GM18505 (cell line): Measurements from ENCODE around the gene GNAT1.

ENCODE experiments used
- ATAC-seq: cut with Tn5 transposase; IDR thresholded peaks from one replicate; pipeline ENCODE4 v1.9.1; 2021; ENCODE audit not compliant: unreplicated experiment
- POLR2A ChIP-seq: IDR thresholded peaks from 4 replicates; pipeline ENCODE4 v1.6.1; 2011; ENCODE audit warnings: borderline replicate concordance; ENCODE audit not compliant: insufficient read depth, insufficient read length; ENCODE audit errors: extremely low read depth

GNAT1 gene

GRCh38 chr3:50156549-50157493 lies 34.6 kb upstream of the GNAT1 start:
- ATAC-seq: no peak

GRCh38 chr3:50157827-50158529 lies 33.4 kb upstream of the GNAT1 start:
- no peak for TF ChIP-seq POLR2A
- no peak for ATAC-seq

More at GRCh38 chr3:50156549-50157493, 34.6 kb upstream of the GNAT1 start:
- no peak for TF ChIP-seq POLR2A

- TF ChIP-seq POLR2A: no peak
- ATAC-seq: no peak
Observed at GRCh38 chr3:50158530-50159146, 32.8 kb upstream of the GNAT1 start.

- TF ChIP-seq POLR2A: no peak
- no peak for ATAC-seq
Observed at GRCh38 chr3:50160561-50160983, 30.8 kb upstream of the GNAT1 start.

- ATAC-seq: no peak
- TF ChIP-seq POLR2A: no peak
Observed at GRCh38 chr3:50161320-50161719, 30.1 kb upstream of the GNAT1 start.

GRCh38 chr3:50162034-50162883 lies 29.2 kb upstream of the GNAT1 start:
- TF ChIP-seq POLR2A: no peak
- no peak for ATAC-seq

- no peak for TF ChIP-seq POLR2A
- ATAC-seq: no peak
Observed at GRCh38 chr3:50163572-50164455, 27.6 kb upstream of the GNAT1 start.

- ATAC-seq: no peak
- no peak for TF ChIP-seq POLR2A
Observed at GRCh38 chr3:50164481-50164880, 26.9 kb upstream of the GNAT1 start.

- ATAC-seq: no peak
Observed at GRCh38 chr3:50164984-50165909, 26.2 kb upstream of the GNAT1 start.

GRCh38 chr3:50165910-50166538 lies 25.4 kb upstream of the GNAT1 start:
- no peak for TF ChIP-seq POLR2A
- ATAC-seq: no peak

More at GRCh38 chr3:50164984-50165909, 26.2 kb upstream of the GNAT1 start:
- TF ChIP-seq POLR2A: no peak
